Kidney capillary endothelial cell (primary cell): ENCODE results near the gene DR1.

Experiments
- DNase-seq: peaks from one replicate; pipeline ENCODE4 v3.0.0-alpha.2; 2018; ENCODE audit warnings: low spot score

Gene DR1

DNA sequence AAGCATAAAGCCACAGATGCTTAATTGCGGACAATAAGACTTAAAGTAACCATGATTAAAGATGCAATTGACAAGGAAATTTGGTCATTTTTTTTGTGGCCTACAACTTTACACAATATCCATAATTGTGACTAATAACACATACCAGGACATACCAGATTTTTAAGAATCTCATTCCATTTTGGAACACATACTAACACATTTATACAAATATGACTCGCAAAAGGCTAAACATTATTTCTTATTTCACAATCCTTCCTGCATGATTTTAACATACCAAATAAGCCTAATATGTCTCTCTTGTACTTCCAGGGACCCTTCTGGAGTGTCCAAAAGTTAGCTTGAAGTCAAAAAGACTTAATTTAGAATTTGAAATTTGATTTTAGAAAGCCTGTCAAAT, 48.8 kb downstream of the DR1 start:
- no peak for DNase-seq

DNA sequence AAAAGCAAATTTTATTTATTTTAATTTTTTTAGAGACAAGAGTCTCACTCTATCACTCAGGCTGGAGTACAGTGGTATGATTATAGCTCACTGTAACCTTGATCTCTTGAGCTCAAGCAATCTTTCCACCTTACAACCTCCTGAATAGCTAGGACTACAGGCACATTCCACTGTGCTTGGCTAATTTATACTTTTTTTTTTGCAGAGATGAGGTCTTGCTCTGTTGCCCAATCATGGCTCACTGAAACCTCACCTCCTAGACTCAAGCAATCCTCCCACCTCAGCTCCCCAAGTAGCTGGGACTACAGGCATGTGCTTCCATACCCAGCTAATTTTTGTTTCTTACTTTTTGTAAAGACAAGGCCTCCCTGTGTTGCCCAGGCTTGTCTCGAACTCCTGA, 49.5 kb downstream of the DR1 start:
- no peak for DNase-seq

DNA sequence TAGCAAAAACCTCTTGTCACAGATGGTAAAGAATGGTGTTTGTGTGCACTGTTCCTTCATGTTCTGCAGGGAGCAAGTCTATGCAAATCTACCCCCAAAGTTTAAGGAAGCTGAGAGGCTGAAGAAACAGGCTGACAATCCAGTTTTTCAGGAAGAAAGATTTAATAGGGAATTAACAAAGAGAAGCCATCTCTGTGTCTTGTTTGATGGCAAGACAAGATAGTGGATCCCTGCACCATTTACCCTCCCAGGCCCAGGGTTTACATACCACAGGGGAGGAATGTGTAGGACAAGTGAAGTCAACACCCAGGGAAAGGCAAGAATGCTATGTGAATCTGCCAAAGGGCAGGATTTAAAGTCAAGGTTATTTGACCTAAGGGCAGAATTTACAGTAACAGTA, 54.1 kb downstream of the DR1 start:
- DNase-seq: no peak

DNA sequence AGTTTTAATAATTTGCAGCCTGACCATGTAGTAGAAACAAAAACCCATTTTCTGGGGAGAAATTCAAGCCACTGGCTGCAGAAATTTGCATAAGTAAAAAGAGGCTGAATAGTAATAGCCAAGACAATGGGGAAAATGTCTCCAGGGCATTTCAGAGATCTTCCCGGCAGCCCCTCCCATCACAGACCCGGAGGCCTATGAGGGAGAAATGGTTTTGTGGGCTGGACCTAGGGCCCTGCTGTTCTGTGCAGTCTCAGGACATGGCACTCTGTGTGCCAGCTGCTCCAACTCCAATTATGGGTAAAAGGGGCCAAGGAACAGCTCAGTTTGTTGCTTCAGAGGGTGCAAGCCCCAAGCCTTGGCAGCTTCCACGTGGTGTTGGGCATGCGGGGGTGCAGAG, 62.5 kb downstream of the DR1 start:
- no peak for DNase-seq

DNA sequence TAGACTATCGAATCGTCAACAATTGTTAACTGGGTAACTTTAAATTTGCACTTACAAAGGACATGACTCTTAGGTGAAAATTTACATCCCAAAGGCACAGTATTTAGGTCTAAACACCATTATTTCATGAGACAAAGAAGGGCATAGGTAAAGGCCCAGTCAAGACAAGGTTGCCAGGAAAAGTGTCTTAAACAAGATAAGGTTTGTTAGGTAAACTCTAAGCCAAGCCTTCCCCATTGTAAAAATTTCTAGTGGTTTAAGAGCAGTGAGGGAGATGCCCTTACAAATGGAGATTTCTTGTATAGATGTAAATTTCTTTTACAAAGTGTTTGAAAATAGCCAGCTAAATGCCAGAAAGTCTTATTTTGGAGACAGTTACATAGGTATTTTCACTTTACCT, 65.3 kb downstream of the DR1 start:
- DNase-seq: no peak

DNA sequence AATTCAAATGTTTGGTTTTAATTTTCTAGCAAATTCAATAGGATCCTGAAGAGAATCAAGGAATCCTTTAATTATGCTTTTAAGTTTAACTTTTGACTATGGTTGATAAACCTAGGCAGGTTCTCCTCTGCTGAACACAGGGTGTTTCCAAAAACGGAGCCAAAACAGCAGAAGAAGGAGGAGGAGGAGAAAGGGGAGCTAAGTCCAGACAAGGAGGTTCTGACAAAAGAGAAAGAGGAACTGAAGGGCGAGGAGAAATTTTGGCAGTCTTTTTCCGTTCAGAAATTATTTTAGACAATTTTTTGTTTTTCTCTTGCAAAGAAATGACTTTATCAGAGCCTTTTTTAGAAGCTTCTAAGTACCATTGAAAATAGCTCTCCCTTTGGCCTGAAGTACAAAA, 69.0 kb downstream of the DR1 start:
- DNase-seq: no peak

DNA sequence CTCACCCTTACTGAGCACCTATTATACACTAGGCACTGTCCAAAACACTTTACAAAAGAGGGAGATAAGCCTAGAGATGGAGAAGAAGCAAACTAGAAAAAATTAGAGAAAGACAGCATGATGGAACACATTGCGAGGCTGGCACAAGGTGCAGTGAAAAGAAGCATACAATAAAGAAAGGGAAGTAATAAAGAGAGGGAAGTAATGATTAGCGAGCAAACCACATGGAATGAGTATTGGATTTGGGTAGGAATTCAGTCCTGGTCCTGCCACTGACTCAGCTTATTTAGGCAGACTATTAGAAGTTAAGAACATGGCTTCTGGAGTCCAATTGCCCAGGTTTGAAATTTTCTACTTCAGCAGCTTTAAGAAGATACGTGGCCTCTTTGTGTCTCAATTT, 69.6 kb downstream of the DR1 start:
- no peak for DNase-seq

DNA sequence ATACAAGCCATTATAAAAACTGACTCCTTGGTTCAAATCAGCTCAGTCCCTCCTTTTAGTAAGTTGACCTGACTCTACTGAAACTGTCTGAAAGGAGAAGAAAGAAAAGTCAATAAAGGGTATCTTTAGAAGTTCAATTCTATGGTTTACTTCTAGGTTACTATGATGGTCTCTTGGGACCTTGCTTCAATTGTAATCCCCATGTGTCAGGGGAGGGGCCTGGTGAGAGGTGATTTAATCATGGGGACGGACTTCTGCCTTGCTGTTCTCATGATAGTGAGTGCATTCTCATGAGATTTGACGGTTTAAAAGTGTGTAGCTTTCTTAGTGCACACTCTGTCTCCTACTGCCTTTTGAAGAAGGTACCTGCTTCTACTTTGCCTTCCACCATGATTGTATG, 70.5 kb downstream of the DR1 start:
- DNase-seq: no peak
